PFSK-1 (cell line): ENCODE measurements around the gene EPAS1.

Source experiments
- FOXP2 ChIP-seq: optimal IDR thresholded peaks from 2 replicates; pipeline ENCODE3; 2011; ENCODE audit warnings: borderline replicate concordance, control low read depth, inconsistent platforms; ENCODE audit not compliant: insufficient read depth; ENCODE audit errors: extremely low read length, extremely low read depth
- POLR2AphosphoS5 ChIP-seq: IDR thresholded peaks from 2 replicates; pipeline ENCODE4 v1.6.1; 2012; ENCODE audit warnings: low read depth, mild to moderate bottlenecking, control low read depth, low read length, moderate library complexity
- SIN3A ChIP-seq: IDR thresholded peaks from 2 replicates; pipeline ENCODE4 v1.6.1; 2012; ENCODE audit warnings: mild to moderate bottlenecking, low read length, moderate library complexity, borderline replicate concordance; ENCODE audit not compliant: insufficient read depth
- TAF1 ChIP-seq: IDR thresholded peaks from 2 replicates; pipeline ENCODE4 v1.6.1; 2012; ENCODE audit warnings: low read length, control low read depth, borderline replicate concordance; ENCODE audit not compliant: insufficient read depth
- TF ChIP-seq, protein P1 (sequence below), 2 experiments: IDR thresholded peaks; 2 replicates each; pipeline versions ENCODE4 v1.6.1 to v1.8.0; 2011 to 2012; ENCODE audit warnings: low read depth in 2 of 2, low read length in 2 of 2, control low read depth in 1 of 2, inconsistent platforms in 1 of 2, mild to moderate bottlenecking in 1 of 2, moderate library complexity in 1 of 2; ENCODE audit not compliant: insufficient read depth in 1 of 2

Gene EPAS1

DNA sequence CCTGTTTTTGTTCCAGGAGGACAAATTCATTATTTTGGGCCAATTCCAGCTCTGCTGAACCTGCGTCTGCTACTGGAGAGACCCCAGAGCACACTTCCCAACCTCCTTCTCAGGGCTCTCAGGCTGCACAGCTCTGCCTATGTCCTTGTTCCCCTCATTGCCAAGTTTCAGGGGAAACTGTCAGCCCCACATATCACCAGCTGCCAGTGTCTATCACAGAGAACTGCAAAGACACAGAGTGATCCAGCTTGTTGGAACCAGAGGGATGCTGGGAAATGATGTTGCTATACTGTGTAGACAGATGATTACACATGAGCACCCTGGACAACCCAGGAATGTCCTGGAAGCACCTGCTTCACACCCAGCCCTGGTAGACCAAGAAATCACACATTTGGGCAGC is 114.8 kb downstream of the EPAS1 start:
- TF ChIP-seq, protein P1, sequence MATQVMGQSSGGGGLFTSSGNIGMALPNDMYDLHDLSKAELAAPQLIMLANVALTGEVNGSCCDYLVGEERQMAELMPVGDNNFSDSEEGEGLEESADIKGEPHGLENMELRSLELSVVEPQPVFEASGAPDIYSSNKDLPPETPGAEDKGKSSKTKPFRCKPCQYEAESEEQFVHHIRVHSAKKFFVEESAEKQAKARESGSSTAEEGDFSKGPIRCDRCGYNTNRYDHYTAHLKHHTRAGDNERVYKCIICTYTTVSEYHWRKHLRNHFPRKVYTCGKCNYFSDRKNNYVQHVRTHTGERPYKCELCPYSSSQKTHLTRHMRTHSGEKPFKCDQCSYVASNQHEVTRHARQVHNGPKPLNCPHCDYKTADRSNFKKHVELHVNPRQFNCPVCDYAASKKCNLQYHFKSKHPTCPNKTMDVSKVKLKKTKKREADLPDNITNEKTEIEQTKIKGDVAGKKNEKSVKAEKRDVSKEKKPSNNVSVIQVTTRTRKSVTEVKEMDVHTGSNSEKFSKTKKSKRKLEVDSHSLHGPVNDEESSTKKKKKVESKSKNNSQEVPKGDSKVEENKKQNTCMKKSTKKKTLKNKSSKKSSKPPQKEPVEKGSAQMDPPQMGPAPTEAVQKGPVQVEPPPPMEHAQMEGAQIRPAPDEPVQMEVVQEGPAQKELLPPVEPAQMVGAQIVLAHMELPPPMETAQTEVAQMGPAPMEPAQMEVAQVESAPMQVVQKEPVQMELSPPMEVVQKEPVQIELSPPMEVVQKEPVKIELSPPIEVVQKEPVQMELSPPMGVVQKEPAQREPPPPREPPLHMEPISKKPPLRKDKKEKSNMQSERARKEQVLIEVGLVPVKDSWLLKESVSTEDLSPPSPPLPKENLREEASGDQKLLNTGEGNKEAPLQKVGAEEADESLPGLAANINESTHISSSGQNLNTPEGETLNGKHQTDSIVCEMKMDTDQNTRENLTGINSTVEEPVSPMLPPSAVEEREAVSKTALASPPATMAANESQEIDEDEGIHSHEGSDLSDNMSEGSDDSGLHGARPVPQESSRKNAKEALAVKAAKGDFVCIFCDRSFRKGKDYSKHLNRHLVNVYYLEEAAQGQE (IDR thresholded peaks at IDR 0.05; ENCODE audit: insufficient read depth in 1 of 2, low read depth in 2 of 2, low read length in 2 of 2): no peak
- TF ChIP-seq FOXP2 (no peak), TAF1 (no peak), SIN3A (no peak), POLR2AphosphoS5 (no peak)

DNA sequence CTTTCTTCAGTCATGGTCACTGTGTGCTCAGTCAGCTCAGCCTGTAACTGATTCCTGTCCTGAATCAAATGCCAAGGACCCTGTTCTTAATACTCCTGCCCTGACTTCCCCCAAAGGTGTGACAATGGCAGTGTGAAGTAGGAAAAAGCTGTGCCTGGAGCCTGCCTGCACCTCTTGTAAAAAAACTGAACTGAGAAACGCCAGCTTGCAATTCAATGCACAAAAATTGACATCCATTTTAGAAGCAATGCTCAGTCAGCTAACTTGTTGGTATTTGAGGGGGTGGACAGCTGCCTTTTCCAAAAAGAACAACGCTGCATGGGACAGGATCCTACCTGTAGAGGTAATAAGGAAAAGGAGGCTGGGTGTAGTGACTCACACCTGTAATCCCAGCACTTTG is 115.9 kb downstream of the EPAS1 start:
- TF ChIP-seq SIN3A: no peak
- TF ChIP-seq TAF1: no peak
- TF ChIP-seq, protein P1 (IDR thresholded peaks at IDR 0.05; ENCODE audit: insufficient read depth in 1 of 2, low read depth in 2 of 2, low read length in 2 of 2): no peak
- TF ChIP-seq POLR2AphosphoS5: no peak
- no peak for TF ChIP-seq FOXP2

DNA sequence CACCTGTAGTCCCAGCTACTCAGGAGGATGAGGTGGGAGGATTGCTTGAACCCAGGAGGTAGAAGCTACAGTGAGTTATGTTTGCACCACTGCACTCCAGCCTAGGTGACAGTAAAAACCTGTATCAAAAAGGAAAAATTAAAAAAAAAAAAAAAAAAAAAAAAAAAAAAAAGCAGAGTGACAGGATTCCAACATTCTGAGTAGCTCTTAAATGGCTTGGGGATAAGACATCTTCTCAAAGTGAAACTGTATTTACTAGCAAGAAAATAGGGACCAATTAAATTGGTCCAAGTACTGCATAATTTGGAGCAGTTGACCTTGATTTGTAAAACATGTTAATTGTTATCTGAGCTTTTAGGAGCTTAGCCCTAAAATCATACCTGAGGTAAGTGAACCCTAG is 116.4 kb downstream of the EPAS1 start:
- TF ChIP-seq POLR2AphosphoS5 (no peak), FOXP2 (no peak), SIN3A (no peak), TAF1 (no peak)
- TF ChIP-seq, protein P1 (IDR thresholded peaks at IDR 0.05; ENCODE audit: insufficient read depth in 1 of 2, low read depth in 2 of 2, low read length in 2 of 2): no peak

DNA sequence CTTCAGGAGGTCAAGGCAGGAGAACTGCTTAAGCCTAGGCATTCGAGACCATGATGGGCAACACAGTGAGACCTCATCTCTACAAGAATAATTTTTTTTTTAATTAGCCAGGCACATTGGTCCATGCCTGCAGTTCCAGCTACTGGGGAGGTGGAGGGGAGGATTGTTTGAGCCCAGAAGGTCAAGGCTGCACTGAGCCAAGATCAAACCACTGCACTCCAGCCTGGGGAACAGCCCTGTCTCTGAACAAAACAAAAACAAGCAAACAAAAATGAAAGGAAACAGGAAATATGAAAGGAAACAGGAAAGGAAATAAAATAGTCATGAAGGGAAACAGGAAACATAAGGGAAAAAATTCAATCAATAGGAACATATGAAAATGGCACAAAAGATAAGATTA is 117.5 kb downstream of the EPAS1 start:
- no peak for TF ChIP-seq FOXP2
- no peak for TF ChIP-seq POLR2AphosphoS5
- TF ChIP-seq SIN3A: no peak

DNA sequence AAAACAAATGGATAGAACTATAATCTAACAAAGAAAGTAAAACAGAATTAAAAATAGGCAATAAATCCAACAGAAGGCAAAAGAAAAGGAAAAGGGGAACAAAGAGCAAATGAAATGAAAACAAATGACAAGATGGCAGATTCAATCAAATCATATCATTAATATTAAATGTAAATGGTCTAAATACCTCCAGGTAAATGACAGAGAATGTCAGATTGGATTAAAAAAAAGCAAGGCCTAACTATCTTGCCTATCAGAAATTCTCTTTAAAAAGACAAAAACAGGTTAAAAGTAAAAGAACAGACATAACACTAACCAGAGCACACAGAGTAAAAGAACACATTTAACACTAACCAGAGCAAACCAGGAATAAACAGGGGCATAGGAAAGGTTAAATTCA is 119.1 kb downstream of the EPAS1 start:
- TF ChIP-seq TAF1 (no peak), FOXP2 (no peak), SIN3A (no peak), POLR2AphosphoS5 (no peak)
- TF ChIP-seq, protein P1 (IDR thresholded peaks at IDR 0.05; ENCODE audit: insufficient read depth in 1 of 2, low read depth in 2 of 2, low read length in 2 of 2): no peak
